A673 (cell line): ENCODE results near the gene CASTOR2.
"Not testable (repeated sequence)": the region's sequence is repeated elsewhere in the genome, so short reads cannot be mapped to it uniquely, and the experiment has no call there.

Source experiments
- CTCF ChIP-seq: fragments of 300-800, 200-600 bp; sonication (generic); conservative IDR thresholded peaks from 2 replicates; pipeline ENCODE4 v1.5.1; 2017; ENCODE audit warnings: low read depth, mild to moderate bottlenecking, antibody characterized with exemption, low read length, moderate library complexity, mixed read lengths
- EZH2 ChIP-seq: fragments of 200-600 bp; sonication (generic); IDR thresholded peaks from 2 replicates; pipeline ENCODE4 v1.6.1; 2017; ENCODE audit warnings: borderline replicate concordance, low read depth, mild to moderate bottlenecking, mixed read lengths, antibody characterized with exemption, low read length; ENCODE audit not compliant: poor library complexity, severe bottlenecking

- TF ChIP-seq EZH2, CTCF: not testable (repeated sequence)
These were observed 109.7 kb downstream of the CASTOR2 start for GRCh38 chr7:75074262-75074641.
